Measurements from ENCODE around the gene ROCK2.

DNA sequence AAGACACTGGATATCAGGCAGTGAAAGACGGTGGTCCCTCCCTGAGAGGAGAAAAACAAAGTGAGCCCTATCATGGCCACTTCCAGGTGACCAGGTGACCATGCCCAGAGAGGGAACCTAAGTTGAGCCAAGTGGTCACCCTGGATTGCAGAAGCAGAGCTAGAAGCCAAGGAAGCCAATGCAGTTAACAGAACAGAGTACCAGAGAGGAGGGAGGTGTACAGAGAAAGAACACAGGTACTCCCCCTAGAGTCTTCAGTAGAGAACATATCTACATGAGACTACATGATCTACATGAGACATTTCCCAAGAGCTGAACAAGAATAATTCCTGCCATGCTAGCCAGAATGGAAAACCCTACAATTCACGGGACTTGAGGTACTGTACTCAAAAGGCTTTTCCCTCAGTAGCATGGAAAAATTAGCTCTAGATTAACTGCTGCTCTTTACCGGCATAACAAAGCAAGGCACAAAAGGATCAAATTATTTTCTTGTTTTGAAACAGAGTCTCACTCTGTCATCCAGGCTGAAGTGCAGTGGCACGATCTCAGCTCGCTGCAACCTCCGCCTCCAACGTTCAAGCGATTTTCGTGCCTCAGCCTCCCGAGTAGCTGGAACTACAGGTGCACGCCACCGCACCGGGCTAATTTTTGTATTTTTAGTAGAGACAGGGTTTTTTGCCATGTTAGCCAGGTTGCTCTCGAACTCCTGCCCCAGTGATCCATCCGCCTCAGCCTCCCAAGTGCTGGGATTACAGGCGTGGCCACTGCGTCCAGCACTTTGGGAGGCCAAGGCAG lies 23.5 kb downstream of the ROCK2 start:
- TF ChIP-seq POLR2AphosphoS5 (IDR thresholded peaks at IDR 0.05) (no peak), POLR2A (IDR thresholded peaks at IDR 0.05) (no peak)
